Measurements from ENCODE around the gene PHF12.
A peak's percentile ranks its signal among the peaks of the same experiment; 100 is the strongest.

Gene PHF12

DNA sequence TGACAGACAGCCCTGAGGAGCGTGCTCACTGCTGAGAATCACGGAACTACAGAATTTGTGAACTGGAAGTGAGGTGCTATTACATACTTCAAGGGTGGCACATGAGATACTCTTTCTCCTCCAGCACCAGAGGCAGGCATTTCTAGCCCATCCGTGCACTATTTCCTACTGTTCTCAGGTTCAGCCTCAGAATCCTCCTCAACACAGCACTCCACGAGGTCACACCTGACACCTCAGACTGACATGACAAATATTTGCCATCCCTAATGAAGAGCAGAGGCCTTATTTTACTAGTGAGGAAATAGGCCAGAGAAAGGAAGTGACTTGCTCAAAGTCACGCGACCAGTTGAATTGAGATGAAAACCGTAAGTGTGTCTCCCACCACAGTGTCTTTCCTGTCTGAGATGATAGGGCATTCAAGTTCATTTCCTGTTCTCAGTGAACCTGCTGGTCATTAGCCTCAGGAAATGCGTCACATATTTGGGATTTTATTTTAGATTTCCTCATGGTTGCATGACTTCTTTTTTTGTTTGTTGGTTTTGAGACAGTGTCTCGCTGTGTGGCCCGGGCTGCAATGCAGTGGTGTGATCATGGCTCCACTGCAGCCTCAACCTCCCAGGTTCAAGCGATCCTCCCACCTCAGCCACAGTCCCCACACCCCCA, 30.9 kb upstream of the PHF12 start:
- DNase-seq, result peak in 1 of 2 donors; percentile 34
- Histone ChIP-seq H3K4me3 (no peak overlapping the region), H3K27ac (no peak overlapping the region), H3K27me3 (peaks cover 0 to 37% of the 10 kb centered on the region in 2 donors), H3K4me1 (peaks cover 0 to 5% (median 0%) of the 10 kb centered on the region in 4 donors), H3K36me3 (no peaks in the 10 kb centered on the region), H3K9me3 (no peaks in the 10 kb centered on the region)
- TF ChIP-seq, protein P1, sequence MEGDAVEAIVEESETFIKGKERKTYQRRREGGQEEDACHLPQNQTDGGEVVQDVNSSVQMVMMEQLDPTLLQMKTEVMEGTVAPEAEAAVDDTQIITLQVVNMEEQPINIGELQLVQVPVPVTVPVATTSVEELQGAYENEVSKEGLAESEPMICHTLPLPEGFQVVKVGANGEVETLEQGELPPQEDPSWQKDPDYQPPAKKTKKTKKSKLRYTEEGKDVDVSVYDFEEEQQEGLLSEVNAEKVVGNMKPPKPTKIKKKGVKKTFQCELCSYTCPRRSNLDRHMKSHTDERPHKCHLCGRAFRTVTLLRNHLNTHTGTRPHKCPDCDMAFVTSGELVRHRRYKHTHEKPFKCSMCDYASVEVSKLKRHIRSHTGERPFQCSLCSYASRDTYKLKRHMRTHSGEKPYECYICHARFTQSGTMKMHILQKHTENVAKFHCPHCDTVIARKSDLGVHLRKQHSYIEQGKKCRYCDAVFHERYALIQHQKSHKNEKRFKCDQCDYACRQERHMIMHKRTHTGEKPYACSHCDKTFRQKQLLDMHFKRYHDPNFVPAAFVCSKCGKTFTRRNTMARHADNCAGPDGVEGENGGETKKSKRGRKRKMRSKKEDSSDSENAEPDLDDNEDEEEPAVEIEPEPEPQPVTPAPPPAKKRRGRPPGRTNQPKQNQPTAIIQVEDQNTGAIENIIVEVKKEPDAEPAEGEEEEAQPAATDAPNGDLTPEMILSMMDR (IDR thresholded peaks at IDR 0.05), result no peak
- intact Hi-C loops (cut with DNase I; ENCODE audit: low total_unique reads), result no loop called here

DNA sequence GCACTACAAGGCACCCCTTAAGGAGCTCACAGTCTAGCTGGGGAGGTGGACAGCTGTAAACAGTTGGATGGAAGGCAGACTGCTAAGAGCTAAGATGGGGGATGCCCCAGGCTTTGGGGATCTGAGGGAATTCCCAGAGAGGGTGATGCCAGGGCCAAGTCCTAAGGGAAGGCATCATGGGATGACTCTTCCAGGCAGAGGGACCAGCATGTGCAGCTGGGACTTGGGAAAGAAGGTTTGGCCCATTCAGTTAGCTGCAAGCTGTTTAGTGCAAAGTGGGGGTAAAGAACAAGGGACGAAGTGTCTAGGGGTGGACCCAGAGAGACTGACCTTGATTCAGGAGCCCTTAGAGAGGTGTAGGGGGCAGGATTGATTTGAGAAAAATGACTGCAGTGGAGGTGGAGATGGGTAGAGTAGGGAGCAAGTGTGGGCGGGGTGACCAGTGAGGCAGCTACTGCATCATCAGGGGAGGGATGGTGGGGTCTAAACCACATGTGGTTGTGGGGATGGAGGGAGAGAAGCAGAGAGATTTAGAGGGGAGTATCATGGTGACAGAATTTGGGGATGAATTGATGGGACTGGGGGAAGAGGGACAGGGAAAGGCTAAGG, 27.1 kb upstream of the PHF12 start:
- H3K27ac ChIP-seq, result no peak overlapping the region
- no peaks in the 10 kb centered on the region for H3K9me3 ChIP-seq
- H3K4me1 ChIP-seq, result no peaks in the 10 kb centered on the region
- TF ChIP-seq, protein P1 (IDR thresholded peaks at IDR 0.05), result no peak
- no peaks in the 10 kb centered on the region for H3K36me3 ChIP-seq
- H3K4me3 ChIP-seq, result no peak overlapping the region
- intact Hi-C loops (cut with DNase I; ENCODE audit: low total_unique reads), result no loop called here
- no peak for DNase-seq
- peaks cover 0 to 13% of the 10 kb centered on the region in 2 donors for H3K27me3 ChIP-seq

DNA sequence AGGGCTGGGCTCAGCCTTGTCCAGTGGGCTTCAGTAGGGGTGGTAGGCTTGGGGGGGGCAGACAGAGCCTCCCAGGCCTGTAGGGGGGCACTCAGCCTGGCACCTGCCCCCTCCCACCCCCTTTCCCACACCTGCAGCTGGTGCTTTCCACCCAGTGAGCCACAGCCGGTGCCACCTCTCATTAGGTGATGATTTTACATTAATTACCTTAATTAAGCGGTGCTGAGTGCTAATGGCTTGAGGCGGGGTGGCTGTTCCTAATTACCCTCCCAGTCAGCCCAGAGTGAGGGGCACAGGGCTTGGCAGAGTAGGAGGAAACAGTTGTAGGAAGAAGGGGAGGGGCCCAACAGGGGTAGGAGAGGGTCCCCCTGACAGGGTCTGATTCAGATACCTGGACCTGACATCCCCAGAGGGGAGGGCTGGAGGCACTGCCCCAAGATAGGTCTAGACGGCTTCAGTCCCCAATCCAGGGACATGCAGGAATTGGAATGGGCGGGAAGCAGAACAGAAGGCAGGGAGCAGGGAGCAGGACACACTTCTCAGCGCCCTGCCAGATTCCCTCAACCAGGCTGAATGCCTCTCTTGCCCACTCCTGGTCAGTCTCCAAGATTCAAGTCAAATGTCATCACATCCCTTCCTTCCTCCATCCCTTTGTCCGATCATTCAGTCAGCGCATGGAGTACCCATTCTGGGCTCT, 26.5 kb upstream of the PHF12 start:
- Histone ChIP-seq H3K4me1 (no peaks in the 10 kb centered on the region), H3K4me3 (no peak overlapping the region), H3K27ac (no peak overlapping the region), H3K9me3 (no peaks in the 10 kb centered on the region), H3K36me3 (no peaks in the 10 kb centered on the region), H3K27me3 (peaks cover 0 to 13% of the 10 kb centered on the region in 2 donors)
- intact Hi-C loops (cut with DNase I; ENCODE audit: low total_unique reads), result no loop called here
- DNase-seq, result no peak
- TF ChIP-seq, protein P1 (IDR thresholded peaks at IDR 0.05), result no peak

DNA sequence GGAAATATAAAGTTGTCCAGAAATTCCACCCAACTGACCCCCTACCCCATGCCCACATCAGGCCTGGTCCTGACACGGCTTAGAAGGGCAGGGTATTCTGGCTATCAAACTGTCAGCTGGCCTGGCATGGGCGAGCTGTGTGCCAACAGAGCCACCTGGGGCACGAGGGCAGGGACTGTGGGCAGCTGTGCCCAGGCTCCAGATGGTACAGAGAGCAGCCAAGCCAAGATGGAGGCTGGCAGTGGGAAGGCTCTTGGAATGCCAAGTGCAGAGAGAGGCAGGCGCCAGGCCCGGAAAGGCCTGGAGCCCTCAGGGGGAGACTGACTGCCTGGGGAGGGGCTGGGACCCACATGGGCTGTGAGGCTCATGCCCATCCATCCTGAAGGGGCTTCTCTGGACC, 24.3 kb upstream of the PHF12 start:
- no peaks in the 10 kb centered on the region for H3K36me3 ChIP-seq
- H3K4me1 ChIP-seq, result no peaks in the 10 kb centered on the region
- intact Hi-C loops (cut with DNase I; ENCODE audit: low total_unique reads), result no loop called here
- DNase-seq, result no peak
- no peaks in the 10 kb centered on the region for H3K9me3 ChIP-seq
- peaks cover 0 to 13% of the 10 kb centered on the region in 2 donors for H3K27me3 ChIP-seq
- no peak overlapping the region for H3K4me3 ChIP-seq
- TF ChIP-seq, protein P1 (IDR thresholded peaks at IDR 0.05), result no peak
- no peak overlapping the region for H3K27ac ChIP-seq

DNA sequence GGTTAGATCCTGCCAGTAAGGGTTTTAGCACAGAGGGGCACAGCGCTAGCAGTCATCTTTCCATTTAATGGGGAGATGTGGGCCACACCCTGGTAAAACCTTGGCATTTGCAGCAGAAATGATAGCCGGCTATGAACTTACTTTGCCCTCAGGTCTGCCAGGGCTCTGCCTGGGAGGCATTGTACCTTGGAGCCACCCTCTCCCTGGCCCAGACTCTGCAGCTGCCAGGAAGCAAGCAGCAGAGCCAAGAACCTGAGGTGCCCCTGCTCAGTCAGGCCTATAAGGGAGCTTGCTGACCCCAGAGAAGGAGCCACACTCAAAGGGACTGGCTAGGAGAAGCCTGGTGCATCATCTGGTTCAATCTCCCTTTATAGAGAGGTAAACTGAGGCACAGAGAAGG, 23.7 kb upstream of the PHF12 start:
- Histone ChIP-seq H3K27me3 (peaks cover 0 to 13% of the 10 kb centered on the region in 2 donors), H3K36me3 (no peaks in the 10 kb centered on the region), H3K4me3 (no peak overlapping the region), H3K4me1 (no peaks in the 10 kb centered on the region), H3K27ac (no peak overlapping the region), H3K9me3 (no peaks in the 10 kb centered on the region)
- DNase-seq, result no peak
- TF ChIP-seq, protein P1 (IDR thresholded peaks at IDR 0.05), result no peak
- intact Hi-C loops (cut with DNase I; ENCODE audit: low total_unique reads), result no loop called here
